Upper lobe of right lung (tissue), 1 donor: ENCODE results near the gene NFXL1. TPM values are rescaled to one million over a fixed set of nuclear protein-coding genes. Genes with fewer than 3 reads are reported as not detected.

Experiments
- ATAC-seq: fragments of 200-7000 bp; cut with Tn5 transposase; one replicate; pipeline ENCODE4 v1.9.1; 2020; ENCODE audit warnings: mild to moderate bottlenecking, moderate library complexity
- DNase-seq: peaks from one replicate; pipeline ENCODE4 v3.0.0-alpha.2; 2020
- H3K27ac ChIP-seq: fragments of 200-600 bp; one replicate; pipeline ENCODE4 v1.8.0; 2022
- H3K27me3 ChIP-seq: fragments of 200-600 bp; one replicate; pipeline ENCODE4 v1.8.0; 2022; ENCODE audit warnings: mild to moderate bottlenecking
- H3K36me3 ChIP-seq: fragments of 200-600 bp; one replicate; pipeline ENCODE4 v1.8.0; 2022
- H3K4me1 ChIP-seq: fragments of 200-600 bp; one replicate; pipeline ENCODE4 v1.8.0; 2022
- H3K4me3 ChIP-seq: fragments of 200-600 bp; one replicate; pipeline ENCODE4 v1.8.0; 2022; ENCODE audit warnings: mild to moderate bottlenecking
- H3K9me3 ChIP-seq: fragments of 200-600 bp; one replicate; pipeline ENCODE4 v1.8.0; 2022
- intact Hi-C: fragments of 100-400 bp; cut with DNase I; formaldehyde crosslinking; loops from one replicate; pipeline ENCODE4 v1.11.0; 2022
- total RNA-seq: library from RNA; stranded (reverse); fragmentation: NEBNext Ultra II Directional; extraction: Animal tissue kit (Norgen Biotek cat#: 25700); gene quantifications from one replicate; pipeline ENCODE4 v1.2.1, GENCODE V29; 2021
- TF ChIP-seq, protein P1 (sequence below): fragments of 200-600 bp; IDR thresholded peaks from one replicate; pipeline ENCODE4 v1.8.0; 2022; ENCODE audit warnings: antibody characterized with exemption
- donor health status: DM: no; HTN: yes; CAD: no; lungs with severe emphysema.

The NFXL1 gene
- total RNA-seq, 1 donor from 2014 or later: 11.7 TPM

DNA sequence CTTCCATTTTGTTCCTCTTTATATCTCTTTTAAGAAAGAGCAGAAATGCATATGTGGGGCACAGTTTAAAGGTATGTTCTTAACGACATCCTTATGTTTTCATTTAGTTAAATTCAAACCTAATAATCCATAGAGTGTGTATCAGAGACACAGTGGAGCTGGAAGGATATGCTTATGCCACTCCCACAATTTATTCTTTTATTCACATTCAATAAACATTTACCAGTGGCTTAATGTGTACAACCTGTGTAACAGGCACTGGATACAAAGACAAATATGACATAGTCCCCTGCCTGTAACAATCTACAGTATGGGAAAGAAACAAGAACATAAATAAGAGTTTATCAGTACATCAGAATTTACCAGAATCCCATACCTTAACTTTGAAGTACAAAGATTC is 54.1 kb downstream of the NFXL1 start:
- DNase-seq: no peak
- Histone ChIP-seq H3K4me1 (no peaks in the 10 kb centered on the region), H3K27me3 (no peaks in the 10 kb centered on the region), H3K9me3 (no peaks in the 10 kb centered on the region), H3K4me3 (no peak overlapping the region), H3K36me3 (no peaks in the 10 kb centered on the region), H3K27ac (no peak overlapping the region)
- TF ChIP-seq, protein P1, sequence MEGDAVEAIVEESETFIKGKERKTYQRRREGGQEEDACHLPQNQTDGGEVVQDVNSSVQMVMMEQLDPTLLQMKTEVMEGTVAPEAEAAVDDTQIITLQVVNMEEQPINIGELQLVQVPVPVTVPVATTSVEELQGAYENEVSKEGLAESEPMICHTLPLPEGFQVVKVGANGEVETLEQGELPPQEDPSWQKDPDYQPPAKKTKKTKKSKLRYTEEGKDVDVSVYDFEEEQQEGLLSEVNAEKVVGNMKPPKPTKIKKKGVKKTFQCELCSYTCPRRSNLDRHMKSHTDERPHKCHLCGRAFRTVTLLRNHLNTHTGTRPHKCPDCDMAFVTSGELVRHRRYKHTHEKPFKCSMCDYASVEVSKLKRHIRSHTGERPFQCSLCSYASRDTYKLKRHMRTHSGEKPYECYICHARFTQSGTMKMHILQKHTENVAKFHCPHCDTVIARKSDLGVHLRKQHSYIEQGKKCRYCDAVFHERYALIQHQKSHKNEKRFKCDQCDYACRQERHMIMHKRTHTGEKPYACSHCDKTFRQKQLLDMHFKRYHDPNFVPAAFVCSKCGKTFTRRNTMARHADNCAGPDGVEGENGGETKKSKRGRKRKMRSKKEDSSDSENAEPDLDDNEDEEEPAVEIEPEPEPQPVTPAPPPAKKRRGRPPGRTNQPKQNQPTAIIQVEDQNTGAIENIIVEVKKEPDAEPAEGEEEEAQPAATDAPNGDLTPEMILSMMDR: no peak
- ATAC-seq: no peak
- intact Hi-C loops: no loop called here

DNA sequence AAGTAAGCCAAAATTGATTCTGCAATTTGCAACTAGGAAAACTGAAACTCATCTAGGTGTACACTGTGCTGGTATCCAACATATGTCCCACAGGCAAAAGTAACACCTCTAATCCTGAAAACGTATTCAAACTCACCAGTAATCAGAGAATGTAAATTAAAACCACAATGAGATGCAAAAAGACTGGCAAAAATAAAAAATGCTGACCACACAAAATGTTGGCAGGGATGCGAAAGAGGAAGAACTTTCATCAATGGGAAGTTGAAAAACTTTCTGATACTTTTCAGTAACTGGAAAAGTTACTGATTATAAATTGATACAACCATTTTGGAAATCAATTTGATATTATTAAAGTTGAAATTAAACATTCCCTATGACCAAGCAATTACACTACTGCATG is 56.4 kb downstream of the NFXL1 start:
- ATAC-seq: no peak
- TF ChIP-seq, protein P1: no peak
- H3K9me3 ChIP-seq: no peaks in the 10 kb centered on the region
- H3K27ac ChIP-seq: no peak overlapping the region
- intact Hi-C loops: no loop called here
- H3K27me3 ChIP-seq: no peaks in the 10 kb centered on the region
- peaks cover 17% of the 10 kb centered on the region for H3K36me3 ChIP-seq
- DNase-seq: no peak
- H3K4me3 ChIP-seq: no peak overlapping the region
- H3K4me1 ChIP-seq: no peaks in the 10 kb centered on the region

GRCh38 chr4:47856713-47857112 is 57.7 kb downstream of the NFXL1 start:
- no peak for DNase-seq
- Histone ChIP-seq H3K27me3 (no peaks in the 10 kb centered on the region), H3K36me3 (peaks cover 17% of the 10 kb centered on the region), H3K9me3 (no peaks in the 10 kb centered on the region), H3K4me3 (no peak overlapping the region), H3K4me1 (no peaks in the 10 kb centered on the region), H3K27ac (no peak overlapping the region)
- peak; percentile 42 for ATAC-seq
- intact Hi-C loops: no loop called here
- TF ChIP-seq, protein P1: no peak

DNA sequence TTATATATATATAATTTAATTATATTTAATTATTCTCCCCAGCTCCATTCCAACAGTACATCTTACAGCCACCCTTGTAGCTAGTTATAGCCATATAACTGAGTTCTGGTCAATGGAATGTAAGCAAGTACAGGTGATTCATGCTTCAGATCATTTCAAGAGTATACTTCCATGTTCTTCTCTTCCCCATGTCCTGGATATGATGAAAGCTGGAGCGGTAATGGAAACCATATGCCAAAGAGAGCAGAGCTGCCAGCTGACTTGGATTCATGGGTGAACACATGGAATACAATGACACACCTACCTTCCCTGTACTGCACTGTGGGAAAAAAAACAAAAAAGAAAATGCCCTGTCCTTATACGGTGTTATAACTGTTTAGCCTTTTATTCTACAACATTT is 59.0 kb downstream of the NFXL1 start:
- intact Hi-C loops: no loop called here

GRCh38 chr4:47852136-47852535 is 62.2 kb downstream of the NFXL1 start:
- Histone ChIP-seq H3K9me3 (no peaks in the 10 kb centered on the region), H3K27me3 (no peaks in the 10 kb centered on the region), H3K27ac (no peak overlapping the region), H3K4me3 (no peak overlapping the region), H3K4me1 (no peaks in the 10 kb centered on the region), H3K36me3 (peaks cover 44% of the 10 kb centered on the region)
- DNase-seq (no peak), ATAC-seq (peak; percentile 78)
- intact Hi-C loops: no loop called here
- TF ChIP-seq, protein P1: no peak

More for the DNA sequence above, 59.0 kb downstream of the NFXL1 start:
- no peaks in the 10 kb centered on the region for H3K4me1 ChIP-seq
- H3K27me3 ChIP-seq: no peaks in the 10 kb centered on the region
- H3K9me3 ChIP-seq: no peaks in the 10 kb centered on the region
- DNase-seq (no peak), ATAC-seq (no peak)
- no peak overlapping the region for H3K27ac ChIP-seq
- peaks cover 25% of the 10 kb centered on the region for H3K36me3 ChIP-seq
- no peak overlapping the region for H3K4me3 ChIP-seq
- TF ChIP-seq, protein P1: no peak

DNA sequence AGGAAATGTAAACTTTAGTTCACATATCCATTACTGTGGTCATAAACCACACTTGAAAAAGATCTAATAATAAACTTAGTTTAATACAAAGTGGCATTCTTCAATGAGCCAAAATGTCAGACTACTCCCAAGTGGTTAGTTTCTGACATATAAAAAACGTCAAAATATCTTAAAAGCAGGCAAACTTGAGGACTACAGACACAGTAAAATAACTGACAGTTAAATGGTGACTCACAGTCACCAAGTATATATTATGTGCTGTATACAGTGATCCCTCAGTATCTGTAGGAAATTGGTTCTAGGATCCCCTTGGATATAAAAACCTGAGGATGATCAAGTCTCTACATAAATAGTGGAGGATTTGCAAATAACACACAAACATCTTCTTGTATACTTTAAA is 64.9 kb downstream of the NFXL1 start:
- intact Hi-C loops: no loop called here
- Histone ChIP-seq H3K36me3 (peaks cover 38% of the 10 kb centered on the region), H3K27ac (no peak overlapping the region), H3K9me3 (no peaks in the 10 kb centered on the region), H3K4me1 (no peaks in the 10 kb centered on the region), H3K27me3 (no peaks in the 10 kb centered on the region), H3K4me3 (no peak overlapping the region)
- DNase-seq (no peak), ATAC-seq (no peak)
- TF ChIP-seq, protein P1: no peak
